NCI-H146 treated with DMSO at 0.1 percent for 48 hours (cell line): ENCODE results near the gene ATP7A.
"Not testable (repeated sequence)": the region's sequence is repeated elsewhere in the genome, so short reads cannot be mapped to it uniquely, and the experiment has no call there.

Experiments used
- DNase-seq: peaks from one replicate; lab custom pipeline; 2025; ENCODE audit not compliant: unreplicated experiment; lab: John Stamatoyannopoulos, UW

The ATP7A gene

DNA sequence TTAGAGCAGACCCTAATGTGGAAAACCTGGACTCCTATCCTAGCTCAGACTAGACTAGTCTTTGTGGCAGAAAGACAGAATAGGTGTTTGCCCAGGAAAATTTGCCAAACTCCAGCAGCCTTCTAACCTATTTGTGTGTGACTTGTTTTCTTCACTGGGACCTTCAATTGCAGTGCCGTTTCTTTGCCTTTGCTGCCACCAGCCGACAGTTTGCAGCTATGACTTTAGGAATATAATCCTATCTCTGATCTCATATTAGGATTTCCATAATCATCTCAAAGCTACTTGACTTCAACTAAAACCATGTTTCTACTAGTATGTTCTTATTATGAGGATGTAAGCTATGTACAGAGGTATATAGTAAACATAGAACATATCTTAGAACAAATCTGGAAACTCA, 119.2 kb downstream of the ATP7A start:
- DNase-seq: no peak

DNA sequence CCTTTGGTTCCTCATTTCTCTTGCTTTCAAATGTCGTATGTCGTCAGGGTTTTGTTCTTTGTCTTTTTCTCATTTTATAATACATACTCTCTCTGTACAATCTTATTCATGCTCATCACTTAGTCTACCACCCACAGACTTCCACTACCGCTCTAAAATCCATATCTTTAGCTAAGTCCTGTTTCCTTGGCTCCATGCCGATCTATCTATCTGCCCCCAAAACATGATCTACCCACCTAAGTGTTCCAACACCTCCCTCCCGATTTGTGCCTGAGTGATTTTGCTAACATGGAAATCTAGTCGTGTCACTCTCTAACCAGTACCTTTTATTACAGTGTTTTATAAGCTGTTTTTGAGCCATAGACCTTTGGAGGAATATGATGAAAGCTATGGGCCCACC, 124.6 kb downstream of the ATP7A start:
- DNase-seq: no peak

GRCh38 chrX:78037881-78038280, 127.4 kb downstream of the ATP7A start:
- DNase-seq: no peak

DNA sequence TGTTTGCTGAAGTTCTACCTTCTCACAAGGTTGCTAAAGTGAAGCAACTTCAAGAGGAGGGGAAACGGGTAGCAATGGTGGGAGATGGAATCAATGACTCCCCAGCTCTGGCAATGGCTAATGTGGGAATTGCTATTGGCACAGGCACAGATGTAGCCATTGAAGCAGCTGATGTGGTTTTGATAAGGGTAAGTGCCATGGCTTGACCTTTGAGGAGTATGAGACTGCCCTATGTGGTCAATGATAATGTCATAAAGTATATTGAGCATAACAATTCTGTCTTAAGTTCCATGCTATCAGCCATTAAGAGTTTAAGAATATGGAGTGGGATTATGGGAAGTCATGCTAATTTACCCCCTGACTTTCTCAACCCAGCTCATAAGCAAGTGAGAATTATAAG, 132.1 kb downstream of the ATP7A start:
- no peak for DNase-seq

GRCh38 chrX:78046362-78046761, 135.9 kb downstream of the ATP7A start:
- DNase-seq: no peak

DNA sequence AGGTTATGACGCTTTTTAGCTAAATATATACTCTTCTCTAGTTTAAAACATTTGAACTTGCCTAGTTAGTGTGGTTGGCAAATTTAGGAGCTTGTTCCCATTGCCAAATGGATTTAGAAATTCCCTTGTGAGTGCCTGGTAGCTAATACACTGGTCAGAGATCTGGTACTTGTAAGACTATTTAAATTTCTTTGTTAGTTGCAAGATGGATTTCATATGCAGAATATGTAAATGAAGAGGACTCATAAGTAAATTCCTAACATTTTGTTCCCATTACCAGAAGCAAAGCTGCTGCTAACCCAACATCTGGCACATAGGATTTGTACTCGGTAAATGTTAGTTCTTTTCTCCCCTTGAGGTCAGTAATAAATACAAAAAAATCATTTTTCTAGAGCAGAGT, 137.6 kb downstream of the ATP7A start:
- DNase-seq: no peak

DNA sequence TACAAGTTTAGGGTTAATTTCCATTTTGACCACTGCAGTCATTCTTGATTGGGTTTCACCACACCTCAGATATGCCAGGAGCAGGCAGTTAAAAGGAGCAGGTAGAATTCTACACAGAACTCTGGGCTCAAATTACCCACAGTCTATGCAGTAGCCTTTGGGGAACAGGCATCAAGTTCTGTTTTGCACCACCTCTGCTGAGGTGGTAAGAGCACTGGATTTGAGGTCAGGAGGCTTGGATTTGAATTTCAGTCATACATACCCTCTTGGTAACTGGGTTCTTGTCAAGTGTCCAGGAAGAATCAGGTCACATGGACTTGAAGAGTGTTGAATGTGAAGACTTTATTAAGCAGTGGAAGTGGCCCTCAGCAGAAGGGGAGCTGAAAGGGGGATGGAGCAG, 153.2 kb downstream of the ATP7A start:
- no peak for DNase-seq

DNA sequence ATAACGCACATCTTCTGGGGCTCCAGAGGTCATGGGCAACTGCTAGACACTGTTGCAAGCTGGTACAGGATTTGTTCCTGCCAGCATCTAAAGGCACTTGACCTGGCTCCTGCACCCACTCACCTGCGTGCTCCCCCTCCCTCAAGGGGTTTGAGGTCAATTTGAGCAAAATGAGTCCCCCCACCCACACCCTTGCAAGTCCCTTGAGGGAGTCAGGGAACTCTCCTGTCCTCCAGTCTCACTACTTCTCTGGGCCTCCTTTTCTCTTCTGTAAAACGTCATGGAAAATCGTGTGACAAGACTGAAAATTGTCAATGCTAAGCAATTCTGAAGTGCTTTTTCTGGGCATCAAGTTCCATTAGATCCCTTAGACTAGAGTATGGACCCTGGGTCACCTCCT, 153.7 kb downstream of the ATP7A start:
- DNase-seq: no peak

DNA sequence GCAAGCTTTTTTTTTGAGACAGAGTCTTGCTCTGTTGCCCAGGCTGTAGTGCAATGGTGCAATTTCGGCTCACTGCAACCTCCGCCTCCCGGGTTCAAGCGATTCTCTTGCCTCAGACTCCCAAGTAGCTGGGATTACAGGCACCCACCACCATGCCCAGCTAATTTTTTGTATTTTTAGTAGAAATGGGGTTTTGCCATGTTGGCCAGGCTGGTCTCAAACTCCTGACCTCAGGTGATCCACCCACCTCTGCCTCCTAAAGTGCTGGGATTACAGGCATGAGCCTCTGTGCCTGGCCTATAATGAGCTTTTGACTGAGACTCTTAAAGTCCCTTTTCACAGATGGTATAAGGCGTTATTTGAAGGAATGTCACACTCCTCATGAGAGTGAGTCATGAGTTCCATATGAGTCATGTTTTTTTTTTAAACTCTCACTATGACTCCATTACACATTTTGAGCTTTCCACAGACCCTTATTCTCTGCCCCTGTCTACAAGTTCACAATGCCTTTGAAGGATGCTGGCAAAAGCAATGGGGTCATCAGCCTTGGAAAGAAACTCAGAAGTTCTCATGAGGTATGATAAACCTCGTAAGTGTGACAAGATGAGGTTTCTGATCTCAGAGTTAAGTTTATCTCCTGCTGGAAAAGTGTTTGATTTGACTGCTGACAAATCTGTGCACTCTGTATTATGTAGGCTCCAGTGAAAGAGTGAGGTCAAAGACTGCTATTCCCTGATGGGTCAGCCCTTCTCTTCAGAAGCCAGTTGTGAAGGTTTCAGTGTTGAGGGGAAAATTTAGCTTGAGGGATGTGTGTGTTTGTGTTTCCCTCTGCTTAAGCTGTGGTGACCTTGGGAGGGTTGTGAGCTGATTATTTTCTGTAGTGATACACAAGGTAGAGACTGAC, 154.5 kb downstream of the ATP7A start:
- not testable (repeated sequence) for DNase-seq

- DNase-seq: no peak
These were observed 155.6 kb downstream of the ATP7A start for GRCh38 chrX:78066110-78066509.

DNA sequence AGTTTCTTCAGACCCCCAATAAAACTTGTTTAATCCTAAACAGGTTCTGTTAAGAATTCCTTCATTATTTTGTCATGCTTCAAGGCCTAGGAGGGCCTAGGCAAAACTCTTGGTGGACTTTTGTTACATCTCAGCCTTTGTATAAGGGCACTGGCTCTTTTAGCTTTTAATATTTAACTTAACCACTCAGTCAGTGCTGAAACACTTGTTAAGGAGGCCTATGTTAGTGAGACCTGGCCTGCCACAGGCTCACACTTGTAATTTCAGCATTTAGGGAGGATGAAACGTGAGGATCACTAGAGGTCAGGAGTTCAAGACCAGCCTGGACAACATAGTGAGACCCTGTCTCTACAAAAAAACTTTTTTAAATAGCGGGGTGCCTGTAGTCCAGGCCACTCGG, 160.8 kb downstream of the ATP7A start:
- no peak for DNase-seq

- not testable (repeated sequence) for DNase-seq
These were observed 162.9 kb downstream of the ATP7A start for GRCh38 chrX:78073147-78074077.

DNA sequence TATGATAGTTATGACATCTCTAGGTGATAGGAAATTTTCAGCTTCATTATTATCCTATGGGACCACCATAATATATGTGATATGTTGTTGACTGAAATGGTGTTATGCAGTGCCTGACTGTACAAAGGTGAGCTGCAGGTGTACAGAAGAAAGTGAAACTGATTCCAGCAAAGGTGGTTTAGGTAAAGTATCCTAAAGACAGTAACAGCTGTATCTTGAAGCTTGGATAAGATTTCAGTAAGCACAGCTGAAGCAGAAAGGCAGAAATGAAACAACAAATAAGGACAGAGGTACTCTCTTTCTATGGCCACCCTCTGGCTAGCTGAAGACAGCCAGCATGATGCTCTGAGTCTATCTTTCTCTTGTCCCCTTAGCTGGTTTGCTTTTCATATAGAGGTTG, 163.6 kb downstream of the ATP7A start:
- DNase-seq: no peak

DNA sequence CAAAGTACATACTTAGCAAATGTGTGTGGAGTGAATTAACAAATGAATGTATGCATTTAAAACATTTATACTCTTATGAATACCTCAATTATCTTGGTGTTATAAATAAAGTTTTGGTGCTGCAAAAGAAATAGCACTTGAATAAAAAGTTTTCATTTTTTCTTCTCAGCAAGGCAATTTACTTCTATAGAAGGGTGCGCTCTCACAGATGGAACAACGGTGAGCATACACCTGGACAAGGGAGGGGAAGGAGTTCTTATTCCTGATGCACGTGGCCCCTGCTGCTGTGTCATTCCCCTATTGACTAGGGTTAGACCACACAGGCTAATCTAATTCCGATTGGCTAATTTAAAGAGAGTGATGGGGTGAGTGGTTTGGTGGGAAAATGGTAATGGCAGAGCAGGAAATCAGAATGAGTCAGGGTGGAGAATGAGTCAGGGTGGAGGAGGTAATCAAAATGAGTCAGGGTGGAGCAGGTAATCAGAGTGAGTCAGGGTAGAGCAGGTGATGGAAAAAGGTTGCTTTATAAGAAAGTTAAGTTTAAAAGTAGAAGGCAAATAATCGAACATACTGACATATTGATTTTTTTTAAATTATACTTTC, 165.4 kb downstream of the ATP7A start:
- DNase-seq: no peak

- DNase-seq: not testable (repeated sequence)
These were observed 170.9 kb downstream of the ATP7A start for GRCh38 chrX:78081413-78081812.

- DNase-seq: no peak
These were observed 181.8 kb downstream of the ATP7A start for GRCh38 chrX:78092296-78092695.

GRCh38 chrX:78098108-78098507, 187.6 kb downstream of the ATP7A start:
- no peak for DNase-seq
